Lower leg skin (tissue), 4 donors: ENCODE measurements around the gene WDR91. TPM values are rescaled to one million over a fixed set of nuclear protein-coding genes. Genes with fewer than 3 reads are reported as not detected.

Experiments
- DNase-seq, 2 donors: peaks; one replicate each; pipeline ENCODE4 v3.0.0-alpha.2; 2019; ENCODE audit warnings: low spot score in 2 of 2
- H3K4me3 ChIP-seq: fragments of 200-600 bp; sonication (generic); 2 replicates; pipeline ENCODE4 v1.5.1; 2017; ENCODE audit warnings: mild to moderate bottlenecking, low read depth; ENCODE audit not compliant: poor library complexity, severe bottlenecking
- CTCF ChIP-seq, 3 donors: fragments of 450-650 bp; IDR thresholded peaks; one replicate each; pipeline ENCODE4 v1.5.1; 2016; ENCODE audit warnings: antibody characterized with exemption in 3 of 3, mild to moderate bottlenecking in 3 of 3, moderate library complexity in 2 of 3
- POLR2A ChIP-seq, 2 donors: fragments of 450-650 bp; IDR thresholded peaks; one replicate each; pipeline ENCODE4 v1.6.1; 2016 to 2017; ENCODE audit warnings: antibody characterized with exemption in 2 of 2, mild to moderate bottlenecking in 1 of 2, moderate library complexity in 1 of 2
- WGBS, 2 donors: methylation state at CpG; one replicate each; pipeline ENCODE4 v1.1.5; 2018; 5-methylcytosine and 5-hydroxymethylcytosine counted together
- intact Hi-C: fragments of 100-400 bp; cut with DNase I; formaldehyde crosslinking; loops from one replicate; pipeline ENCODE4 v1.15.0; 2023; ENCODE audit warnings: low total_unique reads
- microRNA-seq, 2 donors: library from miRNA; unstranded; fragments of <30 nt; microRNA quantifications; one replicate each; pipeline ENCODE4, GENCODE V29; 2016; ENCODE audit warnings: borderline replicate concordance in 2 of 2, borderline number of aligned reads in 1 of 2
- total RNA-seq, 4 donors: library from RNA; depleted of rRNA; stranded (reverse); fragments of >200 nt; gene quantifications; one replicate each; pipeline ENCODE4 v1.1.0, GENCODE V29; 2016

Gene WDR91
- total RNA-seq, 4 donors from 2014 or later = 16.7 to 25.0 (median 20.8) TPM

- H3K4me3 ChIP-seq = peak within 1 kb of the TSS; percentile 18
- 33 to 45% methylated on average over 13 of the region's 13 CpGs for WGBS, 2 donors
- DNase-seq = no peak
- TF ChIP-seq CTCF (IDR thresholded peaks at IDR 0.05) (no peak), POLR2A (IDR thresholded peaks at IDR 0.05) (peak in 1 of 2 donors; percentile 14)
- intact Hi-C loops = no loop called here
Observed at GRCh38 chr7:135147899-135148721, 63.2 kb downstream of the WDR91 start, which contains the start of gene TMEM140. Gene TMEM140, plus strand, starts transcription at chr7:135148072. Its CDS starts 16,370 bp downstream, at chr7:135164442.

GRCh38 chr7:135147341-135147898 lies 63.9 kb downstream of the WDR91 start:
- no peak for DNase-seq
- WGBS, 2 donors = 32 to 33% methylated on average over 6 of the region's 6 CpGs
- intact Hi-C loops = no loop called here
- no peak overlapping the region for H3K4me3 ChIP-seq
- TF ChIP-seq POLR2A (IDR thresholded peaks at IDR 0.05) (no peak), CTCF (IDR thresholded peaks at IDR 0.05) (no peak)

- 78 to 91% methylated on average over 3 of the region's 3 CpGs for WGBS, 2 donors
- intact Hi-C loops = no loop called here
- no peak overlapping the region for H3K4me3 ChIP-seq
- TF ChIP-seq CTCF (IDR thresholded peaks at IDR 0.05) (no peak), POLR2A (IDR thresholded peaks at IDR 0.05) (no peak)
- no peak for DNase-seq
Observed at GRCh38 chr7:135143885-135144668, 67.2 kb downstream of the WDR91 start.

Small RNAs within 50 kb of the gene (microRNA-seq; reads per million reads assigned to microRNA genes)
- gene MIR6509 = 0.57 to 2.7 reads per million in 2 donors

Other genes with a start within 250 kb of the WDR91 start
- gene AGBL3, start 225.0 kb downstream of the WDR91 start, total RNA-seq = 1 to 10 TPM in 2 of 4 donors, under 1 TPM in 2; 0.69 to 2.8 (median 0.92) TPM
- 1 to 10 TPM; 4.3 to 8.6 (median 7.9) TPM for gene TMEM140, start 63.5 kb downstream of the WDR91 start, total RNA-seq
- 10 to 100 TPM; 26.1 to 42.2 (median 30.5) TPM for gene CYREN, start 40.8 kb downstream of the WDR91 start, total RNA-seq
- 1 to 10 TPM in 1 of 4 donors, under 1 TPM in 1, not detected in 2; 0.36 to 5.5 TPM for gene STRA8, start 22.3 kb upstream of the WDR91 start, total RNA-seq